Kidney (tissue), 14 donors: ENCODE measurements around the gene SLC22A23. TPM values are rescaled to one million over a fixed set of nuclear protein-coding genes. Genes with fewer than 3 reads are reported as not detected.

Experiments
- DNase-seq, 5 donors: peaks; one replicate each; pipeline ENCODE4 v3.0.0-alpha.2; 2013 to 2020
- FAIRE-seq: peaks from 2 replicates; lab custom pipeline; 2012; peaks lifted over from hg19 to GRCh38; lab: Jason Lieb, UNC
- H3K27ac ChIP-seq, 2 donors: one replicate each; pipeline ENCODE4 v1.7.0; 2013; ENCODE audit warnings: low read depth in 2 of 2, low read length in 2 of 2, inconsistent platforms in 1 of 2
- H3K27me3 ChIP-seq: one replicate; pipeline ENCODE4 v1.7.1; 2013; ENCODE audit warnings: low read length, inconsistent platforms; ENCODE audit not compliant: control insufficient read depth, insufficient read depth
- H3K36me3 ChIP-seq, 3 donors: one replicate each; pipeline versions ENCODE4 v1.7.0 to v1.7.1; 2013; ENCODE audit warnings: low read length in 3 of 3, control low read depth in 1 of 3, inconsistent platforms in 1 of 3; ENCODE audit not compliant: insufficient read depth in 3 of 3, control insufficient read depth in 2 of 3
- H3K4me1 ChIP-seq, 3 donors: one replicate each; pipeline versions ENCODE4 v1.7.0 to v1.7.1; 2013; ENCODE audit warnings: low read length in 3 of 3, inconsistent platforms in 1 of 3, low read depth in 1 of 3; ENCODE audit not compliant: control insufficient read depth in 2 of 3, insufficient read depth in 2 of 3
- H3K4me3 ChIP-seq, 3 donors: one replicate each; pipeline versions ENCODE4 v1.7.0 to v1.8.1; 2013; ENCODE audit warnings: low read length in 3 of 3, control low read depth in 1 of 3, inconsistent platforms in 1 of 3
- H3K9ac ChIP-seq, 3 donors: one replicate each; pipeline versions ENCODE4 v1.7.0 to v1.7.1; 2013; ENCODE audit warnings: low read length in 3 of 3, control low read depth in 1 of 3, inconsistent platforms in 1 of 3
- H3K9me3 ChIP-seq, 3 donors: one replicate each; pipeline versions ENCODE4 v1.7.0 to v1.7.1; 2013; ENCODE audit warnings: low read length in 3 of 3, control low read depth in 1 of 3, inconsistent platforms in 1 of 3; ENCODE audit not compliant: control insufficient read depth in 2 of 3, insufficient read depth in 1 of 3
- intact Hi-C: fragments of 100-400 bp; cut with DNase I; formaldehyde crosslinking; loops from one replicate; pipeline ENCODE4 v1.11.1; 2022
- polyA plus RNA-seq: library from polyadenylated mRNA; stranded (reverse); fragments of 350-450 nt; fragmentation: Illumina TruSeq; extraction: RNeasy Lipid Tissue Mini Kit (QIAGEN cat#74804); gene quantifications from one replicate; pipeline ENCODE4 v1.2.3, GENCODE V29; 2014; ENCODE audit warnings: low read depth, low replicate concordance; ENCODE audit not compliant: insufficient read depth
- total RNA-seq: library from RNA; stranded (reverse); fragmentation: NEBNext Ultra II Directional; extraction: Animal tissue kit (Norgen Biotek cat#: 25700); gene quantifications from one replicate; pipeline ENCODE4 v1.2.1, GENCODE V29; 2021
- TF ChIP-seq, protein P1 (sequence below): IDR thresholded peaks from 3 replicates; pipeline ENCODE4 v1.5.1; 2012; ENCODE audit warnings: mild to moderate bottlenecking, moderate library complexity, borderline replicate concordance; ENCODE audit not compliant: insufficient read depth; ENCODE audit errors: extremely low read depth
- donor health status: control.
- donor health status: control.
- donor health status: control.
- donor health status: control.
- donor health status: control.
- donor health status: DM: yes; HTN: yes; CAD: no.
- donor health status: Normal renal cell carcinoma (clear cell type).

Gene SLC22A23
- total and polyA plus RNA-seq, 2 donors from 2014 or later = 5.3 to 5.7 TPM

GRCh38 chr6:3283241-3283640 is 173.6 kb downstream of the SLC22A23 start:
- intact Hi-C loops = loop anchor here (5.0 kb wide), 1 partner anchor 454 kb away; no protein-coding TSS in a partner anchor
- DNase-seq (no peak), FAIRE-seq (no peak)
- Histone ChIP-seq H3K27ac (no peak overlapping the region), H3K9me3 (no peaks in the 10 kb centered on the region), H3K4me3 (no peak overlapping the region), H3K4me1 (peaks cover 0 to 7% (median 0%) of the 10 kb centered on the region in 3 donors), H3K9ac (no peak overlapping the region), H3K36me3 (peaks cover 0 to 4% (median 4%) of the 10 kb centered on the region in 3 donors), H3K27me3 (no peaks in the 10 kb centered on the region)
- TF ChIP-seq, protein P1, sequence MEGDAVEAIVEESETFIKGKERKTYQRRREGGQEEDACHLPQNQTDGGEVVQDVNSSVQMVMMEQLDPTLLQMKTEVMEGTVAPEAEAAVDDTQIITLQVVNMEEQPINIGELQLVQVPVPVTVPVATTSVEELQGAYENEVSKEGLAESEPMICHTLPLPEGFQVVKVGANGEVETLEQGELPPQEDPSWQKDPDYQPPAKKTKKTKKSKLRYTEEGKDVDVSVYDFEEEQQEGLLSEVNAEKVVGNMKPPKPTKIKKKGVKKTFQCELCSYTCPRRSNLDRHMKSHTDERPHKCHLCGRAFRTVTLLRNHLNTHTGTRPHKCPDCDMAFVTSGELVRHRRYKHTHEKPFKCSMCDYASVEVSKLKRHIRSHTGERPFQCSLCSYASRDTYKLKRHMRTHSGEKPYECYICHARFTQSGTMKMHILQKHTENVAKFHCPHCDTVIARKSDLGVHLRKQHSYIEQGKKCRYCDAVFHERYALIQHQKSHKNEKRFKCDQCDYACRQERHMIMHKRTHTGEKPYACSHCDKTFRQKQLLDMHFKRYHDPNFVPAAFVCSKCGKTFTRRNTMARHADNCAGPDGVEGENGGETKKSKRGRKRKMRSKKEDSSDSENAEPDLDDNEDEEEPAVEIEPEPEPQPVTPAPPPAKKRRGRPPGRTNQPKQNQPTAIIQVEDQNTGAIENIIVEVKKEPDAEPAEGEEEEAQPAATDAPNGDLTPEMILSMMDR = no peak

GRCh38 chr6:3282476-3283236 is 174.2 kb downstream of the SLC22A23 start:
- no peak overlapping the region for H3K4me3 ChIP-seq
- TF ChIP-seq, protein P1 = no peak
- intact Hi-C loops = loop anchor here (5.0 kb wide), 1 partner anchor 455 kb away; no protein-coding TSS in a partner anchor
- H3K27ac ChIP-seq = peak overlapping the region; percentile 40 to 49
- FAIRE-seq (no peak), DNase-seq (peak in 2 of 5 donors; percentile 21 to 24)
- H3K36me3 ChIP-seq = peaks cover 0 to 4% (median 4%) of the 10 kb centered on the region in 3 donors
- H3K4me1 ChIP-seq = peaks cover 0 to 7% (median 0%) of the 10 kb centered on the region in 3 donors
- H3K27me3 ChIP-seq = no peaks in the 10 kb centered on the region
- no peak overlapping the region for H3K9ac ChIP-seq
- H3K9me3 ChIP-seq = no peaks in the 10 kb centered on the region

DNA sequence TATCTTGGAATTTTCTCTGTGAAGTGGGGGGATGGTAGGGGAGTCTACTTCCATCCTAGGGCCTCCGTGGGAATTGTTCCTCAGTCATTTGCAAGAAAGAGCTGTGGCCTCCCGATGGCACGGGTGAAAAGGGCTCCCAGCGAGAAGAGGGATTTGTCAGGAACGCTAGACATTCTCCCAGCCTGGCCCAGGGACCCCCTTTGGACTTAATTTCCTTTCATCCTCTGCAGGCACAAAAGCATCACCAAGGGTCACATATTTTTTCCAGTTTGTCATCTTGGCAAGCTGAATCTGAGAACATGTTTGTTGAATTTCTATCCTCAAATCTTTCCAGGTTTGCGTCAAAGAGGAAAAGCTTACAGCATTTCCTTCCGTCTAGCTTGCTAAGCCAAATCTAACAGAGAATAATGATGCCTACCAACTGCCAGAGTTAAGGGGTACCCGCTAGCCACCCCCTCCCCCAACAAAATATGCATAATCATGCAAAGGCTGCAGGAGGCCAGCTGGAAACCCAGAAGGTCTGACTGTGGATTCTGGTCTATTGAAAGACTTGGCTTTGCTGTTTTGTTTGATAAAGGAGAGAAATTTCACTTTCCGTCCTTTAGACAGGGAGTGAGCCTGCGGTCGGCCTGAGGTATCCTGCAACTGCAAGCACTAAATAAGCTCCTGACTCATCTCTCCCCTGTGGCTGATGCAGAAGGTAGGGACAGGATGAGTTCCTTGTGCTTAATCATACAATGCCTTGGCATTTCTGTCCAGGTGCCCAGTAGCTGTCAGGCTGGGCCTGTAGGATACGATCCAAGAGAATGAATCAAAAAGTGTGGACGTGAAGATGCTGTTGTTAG is 175.0 kb downstream of the SLC22A23 start:
- TF ChIP-seq, protein P1 = no peak
- Histone ChIP-seq H3K36me3 (peaks cover 0 to 4% (median 1%) of the 10 kb centered on the region in 3 donors), H3K4me3 (no peak overlapping the region), H3K4me1 (peaks cover 0 to 7% (median 0%) of the 10 kb centered on the region in 3 donors), H3K27me3 (no peaks in the 10 kb centered on the region), H3K9me3 (no peaks in the 10 kb centered on the region), H3K9ac (no peak overlapping the region), H3K27ac (peak overlapping the region; percentile 49 to 50)
- peak in 3 of 5 donors; percentile 26 to 68 (median 49) for DNase-seq
- intact Hi-C loops = loop anchor here (5.0 kb wide), 1 partner anchor 455 kb away; no protein-coding TSS in a partner anchor
- FAIRE-seq = no peak
